ENCODE measurements around the gene TNNI2. TPM values are rescaled to one million over a fixed set of nuclear protein-coding genes. Genes with fewer than 3 reads are reported as not detected.

Gene TNNI2
- total and polyA plus RNA-seq, 2 donors (not counting 1 experiment from before 2014, with no cell fraction given) = 2.9 to 12.9 TPM

GRCh38 chr11:1862588-1863351 lies 24.0 kb downstream of the TNNI2 start:
- Mint-ChIP-seq H3K27ac (no peak overlapping the region), H3K4me1 (peaks cover 36% of the 10 kb centered on the region), H3K27me3 (no peaks in the 10 kb centered on the region), H3K9me3 (ENCODE audit: insufficient read depth) (no peaks in the 10 kb centered on the region), H3K4me3 (no peak overlapping the region)
- CTCF ChIA-PET = no interaction called here
- Histone ChIP-seq H3K9me3 (ENCODE audit: control extremely low read depth in 1 of 3, control insufficient read depth in 2 of 3, insufficient read depth in 1 of 3, low read length in 2 of 3) (no peaks in the 10 kb centered on the region), H3K27me3 (replicated peaks in 1 of 4; ENCODE audit: control extremely low read depth in 1 of 4, control insufficient read depth in 3 of 4, insufficient read depth in 4 of 4, low read length in 3 of 4) (no peaks in the 10 kb centered on the region), H3K4me1 (ENCODE audit: control insufficient read depth in 2 of 2, insufficient read depth in 2 of 2, low read length in 2 of 2) (peaks cover 15 to 61% of the 10 kb centered on the region in 2 donors), H3K4me3 (ENCODE audit: control extremely low read depth in 1 of 5, extremely low read depth in 1 of 5, insufficient read depth in 1 of 5, low read depth in 2 of 5, low read length in 4 of 5) (no peak overlapping the region), H3K9ac (ENCODE audit: low read length) (no peak overlapping the region), H3K27ac (ENCODE audit: low read length in 2 of 2) (no peak overlapping the region), H2AFZ (ENCODE audit: insufficient read depth, low read depth, low read length, poor library complexity, severe bottlenecking) (no peak overlapping the region), H3K36me3 (replicated peaks in 1 of 2; ENCODE audit: control extremely low read depth in 1 of 2, control insufficient read depth in 1 of 2, extremely low read depth in 1 of 2, insufficient read depth in 2 of 2, low read length in 1 of 2) (peaks cover 0 to 71% of the 10 kb centered on the region in 2 experiments), H3K79me2 (ENCODE audit: control insufficient read depth, insufficient read depth, low read length) (peaks cover 100% of the 10 kb centered on the region), H4K20me1 (ENCODE audit: control insufficient read depth, insufficient read depth, low read length, poor library complexity, severe bottlenecking) (peaks cover 100% of the 10 kb centered on the region), H3K4me2 (replicated peaks; ENCODE audit: low read depth, low read length, poor library complexity, severe bottlenecking) (no peak overlapping the region)
- no peak for ATAC-seq (ENCODE audit: low read depth)
- 98% methylated on average over 7 of the region's 14 CpGs for WGBS (ENCODE audit: insufficient coverage)
- no peak for DNase-seq
- POLR2A ChIA-PET = no interaction called here
- intact Hi-C loops (cut with micrococcal nuclease) = no loop called here
- no peak for TF ChIP-seq CTCF (IDR thresholded peaks at IDR 0.05)
- no peak for TF ChIP-seq EZH2 (IDR thresholded peaks at IDR 0.05; ENCODE audit: borderline replicate concordance, insufficient read depth, low read depth, low read length, poor library complexity, severe bottlenecking)
